Neutrophil (primary cell): ENCODE measurements around the gene ACBD6.

Experiments
- H3K27ac ChIP-seq: fragments of 200-600 bp; sonication (generic); 2 replicates; pipeline ENCODE4 v1.5.1; 2016; ENCODE audit warnings: mild to moderate bottlenecking, moderate library complexity
- H3K27me3 ChIP-seq: fragments of 200-600 bp; sonication (generic); 2 replicates; pipeline ENCODE4 v1.6.0; 2016; ENCODE audit warnings: mild to moderate bottlenecking
- H3K36me3 ChIP-seq: fragments of 200-600 bp; sonication (generic); 2 replicates; pipeline ENCODE4 v1.5.1; 2017
- H3K4me1 ChIP-seq, 2 experiments: fragments of 200-600 bp in 1 of 2; sonication (generic) in 1 of 2; 1 replicate in 1 of 2; 2 replicates in 1 of 2; pipeline versions ENCODE4 v1.5.1 to v1.6.1; 2013 to 2016; ENCODE audit warnings: low read depth in 1 of 2, low read length in 1 of 2, mild to moderate bottlenecking in 1 of 2, moderate library complexity in 1 of 2; ENCODE audit not compliant: control insufficient read depth in 1 of 2, insufficient read depth in 1 of 2
- H3K4me3 ChIP-seq, 2 experiments: fragments of 200-600 bp in 1 of 2; sonication (generic) in 1 of 2; 1 replicate in 1 of 2; 2 replicates in 1 of 2; pipeline ENCODE4 v1.5.1; 2013 to 2016; ENCODE audit warnings: low read depth in 1 of 2, low read length in 1 of 2, mild to moderate bottlenecking in 1 of 2, moderate library complexity in 1 of 2
- H3K9me3 ChIP-seq: fragments of 200-600 bp; sonication (generic); 2 replicates; pipeline ENCODE4 v1.5.1; 2016
- TF ChIP-seq, protein P1 (sequence below): fragments of 200-600 bp; sonication (generic); IDR thresholded peaks from 2 replicates; pipeline ENCODE4 v1.5.1; 2016; ENCODE audit warnings: antibody characterized with exemption

ACBD6 gene

GRCh38 chr1:180345148-180345547 lies 157.2 kb downstream of the ACBD6 start:
- no peak overlapping the region for H3K4me3 ChIP-seq
- no peak overlapping the region for H3K27ac ChIP-seq
- H3K9me3 ChIP-seq, result no peaks in the 10 kb centered on the region
- TF ChIP-seq, protein P1, sequence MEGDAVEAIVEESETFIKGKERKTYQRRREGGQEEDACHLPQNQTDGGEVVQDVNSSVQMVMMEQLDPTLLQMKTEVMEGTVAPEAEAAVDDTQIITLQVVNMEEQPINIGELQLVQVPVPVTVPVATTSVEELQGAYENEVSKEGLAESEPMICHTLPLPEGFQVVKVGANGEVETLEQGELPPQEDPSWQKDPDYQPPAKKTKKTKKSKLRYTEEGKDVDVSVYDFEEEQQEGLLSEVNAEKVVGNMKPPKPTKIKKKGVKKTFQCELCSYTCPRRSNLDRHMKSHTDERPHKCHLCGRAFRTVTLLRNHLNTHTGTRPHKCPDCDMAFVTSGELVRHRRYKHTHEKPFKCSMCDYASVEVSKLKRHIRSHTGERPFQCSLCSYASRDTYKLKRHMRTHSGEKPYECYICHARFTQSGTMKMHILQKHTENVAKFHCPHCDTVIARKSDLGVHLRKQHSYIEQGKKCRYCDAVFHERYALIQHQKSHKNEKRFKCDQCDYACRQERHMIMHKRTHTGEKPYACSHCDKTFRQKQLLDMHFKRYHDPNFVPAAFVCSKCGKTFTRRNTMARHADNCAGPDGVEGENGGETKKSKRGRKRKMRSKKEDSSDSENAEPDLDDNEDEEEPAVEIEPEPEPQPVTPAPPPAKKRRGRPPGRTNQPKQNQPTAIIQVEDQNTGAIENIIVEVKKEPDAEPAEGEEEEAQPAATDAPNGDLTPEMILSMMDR, result no peak
- H3K36me3 ChIP-seq, result no peaks in the 10 kb centered on the region
- no peaks in the 10 kb centered on the region for H3K27me3 ChIP-seq
- H3K4me1 ChIP-seq, result no peaks in the 10 kb centered on the region

DNA sequence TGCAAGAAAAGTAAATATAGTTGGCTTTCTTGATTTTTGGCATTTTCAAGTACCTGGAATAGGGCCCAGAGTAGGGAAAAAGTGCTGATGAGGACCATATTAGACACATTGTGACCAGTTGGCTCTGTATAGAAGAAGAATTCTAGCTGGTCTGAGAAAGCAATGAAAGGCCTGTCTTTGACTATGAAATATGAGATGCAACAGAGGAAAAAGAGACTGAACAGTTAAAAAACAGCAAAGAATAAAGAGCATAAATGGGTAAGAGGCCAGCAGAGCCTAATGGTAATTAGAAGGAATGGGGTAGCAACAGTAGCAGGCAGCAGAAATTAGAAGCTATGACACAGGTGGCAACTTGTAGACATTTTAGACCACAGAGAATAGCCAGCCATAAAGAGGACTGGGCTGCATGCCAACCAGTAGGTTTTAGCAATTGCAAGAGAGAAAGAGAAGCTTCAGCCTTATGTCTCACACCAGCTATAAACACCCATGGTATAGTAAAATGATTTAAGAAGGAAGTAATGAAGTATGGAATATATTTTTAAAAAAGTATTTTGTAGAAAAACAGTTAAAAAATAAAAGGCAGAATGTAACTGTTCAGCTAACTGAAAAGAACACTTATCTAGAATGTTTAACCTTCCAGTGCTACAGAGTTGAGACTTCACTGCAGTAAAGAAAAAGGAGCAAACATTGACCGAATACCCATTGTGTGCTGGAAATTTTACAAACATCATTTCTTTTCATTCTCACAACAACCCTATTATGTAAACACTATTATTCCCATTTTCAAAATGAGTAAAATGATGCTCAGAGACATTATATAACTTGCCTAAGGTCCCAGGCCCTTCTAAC lies 158.2 kb downstream of the ACBD6 start:
- Histone ChIP-seq H3K36me3 (no peaks in the 10 kb centered on the region), H3K27ac (no peak overlapping the region), H3K9me3 (no peaks in the 10 kb centered on the region), H3K4me3 (no peak overlapping the region), H3K27me3 (no peaks in the 10 kb centered on the region), H3K4me1 (no peaks in the 10 kb centered on the region)
- TF ChIP-seq, protein P1, result no peak

GRCh38 chr1:180327089-180327488 lies 175.3 kb downstream of the ACBD6 start:
- TF ChIP-seq, protein P1, result no peak
- Histone ChIP-seq H3K9me3 (no peaks in the 10 kb centered on the region), H3K4me3 (no peak overlapping the region), H3K4me1 (no peaks in the 10 kb centered on the region), H3K36me3 (no peaks in the 10 kb centered on the region), H3K27ac (no peak overlapping the region), H3K27me3 (no peaks in the 10 kb centered on the region)

- Histone ChIP-seq H3K36me3 (no peaks in the 10 kb centered on the region), H3K4me3 (no peak overlapping the region), H3K4me1 (peaks cover 4 to 10% of the 10 kb centered on the region in 2 experiments), H3K9me3 (no peaks in the 10 kb centered on the region), H3K27me3 (no peaks in the 10 kb centered on the region), H3K27ac (no peak overlapping the region)
- TF ChIP-seq, protein P1, result no peak
Observed at GRCh38 chr1:180312926-180313325, 189.5 kb downstream of the ACBD6 start.

DNA sequence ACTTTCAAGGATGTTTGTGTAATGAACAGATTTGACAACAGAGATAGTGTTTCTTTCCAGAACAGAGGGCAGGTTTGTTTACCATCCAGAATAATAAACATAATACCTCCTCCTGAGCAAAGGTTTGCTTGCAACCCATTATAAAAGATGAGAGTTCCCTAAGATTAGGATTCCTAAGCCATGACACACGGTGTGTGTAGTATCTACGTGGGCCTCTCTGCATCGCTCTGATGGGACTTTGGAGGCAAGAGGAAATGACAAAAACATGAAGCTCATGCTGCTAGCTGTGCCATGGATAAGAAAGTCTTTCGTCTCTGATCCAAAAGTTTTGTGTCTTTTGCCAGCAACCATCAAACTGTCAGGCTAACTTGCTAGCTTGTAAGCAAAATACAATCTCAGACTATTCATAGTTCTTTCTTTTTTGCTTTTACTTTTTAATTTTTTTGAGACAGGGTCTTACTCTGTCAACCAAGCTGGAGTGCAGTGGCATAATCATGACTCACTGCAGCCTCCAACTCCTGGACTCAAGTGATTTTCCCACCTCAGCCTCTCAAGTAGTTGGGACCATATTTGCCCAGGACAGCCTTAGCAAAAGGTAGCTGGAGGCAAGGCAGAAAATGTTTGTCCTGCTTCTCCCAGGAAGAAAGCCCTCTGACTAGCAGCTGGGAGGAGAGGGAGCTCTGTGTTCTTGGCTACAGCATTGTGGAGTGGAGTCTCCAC lies 191.2 kb downstream of the ACBD6 start:
- peaks cover 4 to 10% of the 10 kb centered on the region in 2 experiments for H3K4me1 ChIP-seq
- no peak overlapping the region for H3K27ac ChIP-seq
- TF ChIP-seq, protein P1, result no peak
- no peaks in the 10 kb centered on the region for H3K9me3 ChIP-seq
- H3K4me3 ChIP-seq, result no peak overlapping the region
- H3K36me3 ChIP-seq, result no peaks in the 10 kb centered on the region
- no peaks in the 10 kb centered on the region for H3K27me3 ChIP-seq
